ENCODE results near the gene THBD.
"Not testable (repeated sequence)": the region's sequence is repeated elsewhere in the genome, so short reads cannot be mapped to it uniquely, and the experiment has no call there.

The THBD gene

GRCh38 chr20:23027721-23028120 lies 21.8 kb downstream of the THBD start:
- Histone ChIP-seq H3K9ac (ENCODE audit: low read depth, low read length) (no peak overlapping the region), H3K9me3 (ENCODE audit: control insufficient read depth, insufficient read depth, low read length) (no peaks in the 10 kb centered on the region), H3K4me1 (ENCODE audit: insufficient read depth, low read length) (no peaks in the 10 kb centered on the region), H3K36me3 (ENCODE audit: insufficient read depth, low read length) (no peaks in the 10 kb centered on the region)

DNA sequence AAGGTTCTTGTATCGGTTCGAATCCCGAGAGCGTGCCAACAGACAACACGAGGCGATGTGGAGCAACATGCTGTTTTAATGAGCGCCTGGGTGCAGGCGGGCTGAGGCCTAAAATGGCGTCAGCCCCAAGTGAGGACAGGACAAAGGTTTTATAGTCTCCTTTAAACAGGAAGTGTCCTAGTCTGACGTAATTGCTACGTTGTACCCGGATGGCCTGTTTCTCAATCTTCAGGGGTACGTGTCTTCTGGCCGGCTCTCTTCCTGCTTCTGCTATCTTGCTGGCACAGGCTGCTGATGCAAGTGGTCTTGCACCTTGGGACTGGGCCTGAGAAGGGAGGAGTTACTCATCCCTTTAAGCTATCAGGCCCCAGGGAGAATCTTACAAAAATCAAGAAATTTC lies 24.0 kb downstream of the THBD start:
- not testable (repeated sequence) for H3K9me3 ChIP-seq (ENCODE audit: control insufficient read depth, insufficient read depth, low read length); H3K4me1 ChIP-seq (ENCODE audit: insufficient read depth, low read length); H3K36me3 ChIP-seq (ENCODE audit: insufficient read depth, low read length); H3K9ac ChIP-seq (ENCODE audit: low read depth, low read length)

DNA sequence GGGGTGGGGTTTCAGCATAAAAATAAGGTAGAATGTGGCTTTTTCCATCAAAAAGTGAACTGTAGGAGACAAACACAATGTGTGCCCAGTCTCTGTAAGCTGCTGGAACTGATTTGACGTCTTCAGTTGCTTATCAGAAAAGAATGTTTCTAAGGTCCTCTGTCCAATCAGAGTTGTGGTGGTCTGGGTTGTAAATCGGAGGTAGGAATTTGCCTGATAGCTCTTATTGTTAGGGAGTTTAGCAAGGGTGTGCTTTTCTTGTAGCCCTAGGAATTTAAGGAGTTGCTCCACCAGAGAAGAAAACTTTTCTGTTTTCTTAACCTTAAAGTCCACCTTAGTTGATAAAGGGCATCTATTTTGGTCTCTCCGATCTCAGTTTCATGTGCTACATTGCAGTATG lies 24.8 kb downstream of the THBD start:
- Histone ChIP-seq H3K9ac (ENCODE audit: low read depth, low read length) (no peak overlapping the region), H3K9me3 (ENCODE audit: control insufficient read depth, insufficient read depth, low read length) (no peaks in the 10 kb centered on the region), H3K4me1 (ENCODE audit: insufficient read depth, low read length) (no peaks in the 10 kb centered on the region), H3K36me3 (ENCODE audit: insufficient read depth, low read length) (no peaks in the 10 kb centered on the region)

DNA sequence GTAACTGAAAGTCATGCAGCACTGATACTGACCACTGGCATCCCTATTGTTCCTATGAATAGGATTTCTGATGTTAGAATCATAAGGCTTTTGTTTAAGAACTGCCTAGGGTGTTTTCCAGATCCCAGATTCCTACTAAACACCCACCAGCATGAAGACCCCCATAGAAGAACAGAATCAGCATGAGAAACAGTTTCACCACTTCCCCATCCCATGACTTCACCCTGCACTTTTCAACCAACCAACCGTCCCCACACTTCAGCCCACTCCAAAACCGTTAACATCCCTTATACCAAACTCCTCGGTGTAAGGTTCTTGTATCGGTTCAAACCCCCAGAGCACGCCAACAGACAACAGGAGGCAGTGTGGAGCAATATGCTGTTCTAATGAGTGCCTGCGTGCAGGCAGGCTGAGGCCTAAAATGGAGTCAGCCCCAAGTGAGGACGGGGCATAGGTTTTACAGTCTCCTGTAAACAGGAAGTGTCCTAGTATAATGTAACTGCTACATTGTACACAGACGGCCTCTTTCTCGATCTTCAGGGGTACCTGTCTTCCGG lies 25.8 kb downstream of the THBD start:
- H3K9me3 ChIP-seq (ENCODE audit: control insufficient read depth, insufficient read depth, low read length), result no peaks in the 10 kb centered on the region
- H3K4me1 ChIP-seq (ENCODE audit: insufficient read depth, low read length), result no peaks in the 10 kb centered on the region
- no peak overlapping the region for H3K9ac ChIP-seq (ENCODE audit: low read depth, low read length)
- no peaks in the 10 kb centered on the region for H3K36me3 ChIP-seq (ENCODE audit: insufficient read depth, low read length)

DNA sequence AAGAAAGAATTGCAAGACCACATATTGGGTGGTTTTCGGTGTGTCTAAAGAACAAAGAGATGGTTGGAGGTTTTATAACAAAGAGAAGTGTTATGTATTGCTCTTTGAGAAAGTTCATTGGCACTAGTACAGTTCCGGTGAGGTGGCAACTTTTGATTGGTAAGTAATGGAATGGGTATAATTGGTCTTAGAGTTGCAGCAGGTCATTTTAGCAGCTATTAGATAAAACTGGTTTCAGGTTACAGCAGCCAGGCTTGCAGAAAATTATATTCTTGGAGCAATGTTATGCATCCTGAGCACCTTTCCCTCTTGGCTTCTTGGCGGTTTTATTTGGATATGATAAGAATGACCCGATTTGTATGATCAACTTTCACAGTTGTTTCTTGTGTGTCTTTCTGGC lies 26.6 kb downstream of the THBD start:
- Histone ChIP-seq H3K4me1 (ENCODE audit: insufficient read depth, low read length) (no peaks in the 10 kb centered on the region), H3K9me3 (ENCODE audit: control insufficient read depth, insufficient read depth, low read length) (no peaks in the 10 kb centered on the region), H3K36me3 (ENCODE audit: insufficient read depth, low read length) (no peaks in the 10 kb centered on the region), H3K9ac (ENCODE audit: low read depth, low read length) (no peak overlapping the region)

DNA sequence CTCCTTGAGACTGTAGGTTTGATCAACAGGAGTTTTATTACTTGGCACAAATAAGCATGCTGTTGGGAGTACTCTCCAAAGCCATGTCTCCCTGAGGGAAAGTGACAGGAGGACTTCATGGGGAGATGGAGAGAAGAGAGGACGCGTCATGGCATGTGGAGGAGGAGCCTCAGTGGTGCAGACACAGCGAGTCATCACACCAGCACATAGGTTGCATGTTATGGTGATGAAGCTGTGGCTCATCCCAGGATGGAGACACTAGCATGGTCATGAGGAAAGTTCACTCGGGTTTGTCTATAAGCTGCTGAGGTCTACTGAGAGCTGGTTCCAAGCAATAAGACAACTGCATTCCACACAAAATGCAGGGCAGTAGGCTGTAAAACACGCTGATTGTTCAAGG lies 27.5 kb downstream of the THBD start:
- no peaks in the 10 kb centered on the region for H3K36me3 ChIP-seq (ENCODE audit: insufficient read depth, low read length)
- no peak overlapping the region for H3K9ac ChIP-seq (ENCODE audit: low read depth, low read length)
- H3K4me1 ChIP-seq (ENCODE audit: insufficient read depth, low read length), result no peaks in the 10 kb centered on the region
- H3K9me3 ChIP-seq (ENCODE audit: control insufficient read depth, insufficient read depth, low read length), result no peaks in the 10 kb centered on the region

DNA sequence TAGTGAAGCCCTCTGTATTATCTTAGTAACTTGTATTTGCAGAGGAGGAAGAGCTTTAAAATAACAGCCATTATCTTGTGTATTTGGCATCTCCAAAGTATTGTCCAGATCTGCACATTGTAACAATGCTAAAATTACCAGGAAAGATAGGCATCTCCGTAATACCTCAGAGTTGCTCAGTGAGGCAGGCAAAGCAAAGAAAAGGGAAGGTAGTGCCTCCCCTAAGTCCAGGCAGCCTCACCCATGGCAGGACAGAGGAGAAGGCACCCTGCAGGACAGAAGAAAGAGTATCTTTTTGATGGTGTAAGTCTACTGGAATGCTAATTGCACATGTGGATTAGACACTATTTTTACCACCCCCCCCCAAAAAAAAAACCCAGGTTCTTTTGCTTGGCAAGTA lies 27.9 kb downstream of the THBD start:
- no peak overlapping the region for H3K9ac ChIP-seq (ENCODE audit: low read depth, low read length)
- no peaks in the 10 kb centered on the region for H3K36me3 ChIP-seq (ENCODE audit: insufficient read depth, low read length)
- H3K4me1 ChIP-seq (ENCODE audit: insufficient read depth, low read length), result no peaks in the 10 kb centered on the region
- no peaks in the 10 kb centered on the region for H3K9me3 ChIP-seq (ENCODE audit: control insufficient read depth, insufficient read depth, low read length)

DNA sequence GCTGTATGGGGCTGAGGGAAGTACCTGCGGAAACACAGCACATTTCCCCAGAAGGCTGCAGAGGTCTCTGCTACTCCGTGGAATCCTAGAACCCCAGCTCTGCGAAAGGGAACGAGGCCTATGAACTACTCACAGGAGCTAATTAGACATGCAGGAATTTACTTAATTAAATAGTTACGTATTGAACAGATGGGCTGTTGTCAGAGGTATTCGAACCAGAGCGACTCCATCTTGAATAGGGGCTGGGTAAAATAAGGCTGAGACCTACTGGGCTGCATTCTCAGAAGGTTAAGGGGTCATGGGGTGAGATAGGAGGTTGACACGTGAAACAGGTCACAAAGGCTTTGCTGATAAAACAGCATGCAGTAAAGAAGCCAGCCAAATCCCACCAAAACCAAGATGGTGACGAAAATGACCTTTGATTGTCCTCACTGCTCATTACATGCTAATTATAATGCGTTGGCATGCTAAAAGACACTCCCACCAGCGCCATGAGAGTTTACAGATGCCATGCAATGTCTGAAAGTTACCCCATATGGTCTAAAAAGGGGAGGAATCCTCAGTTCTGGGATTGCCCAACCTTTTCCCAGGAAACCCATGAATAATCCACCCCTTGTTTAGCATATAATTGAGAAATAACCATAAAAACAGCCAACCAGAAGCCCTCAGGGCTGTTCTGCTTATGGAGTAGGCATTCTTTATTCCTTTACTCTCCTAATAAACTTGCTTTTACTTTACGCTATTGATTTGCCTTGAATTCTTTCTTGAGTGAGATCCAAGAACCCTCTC lies 29.0 kb downstream of the THBD start:
- no peaks in the 10 kb centered on the region for H3K9me3 ChIP-seq (ENCODE audit: control insufficient read depth, insufficient read depth, low read length)
- no peak overlapping the region for H3K9ac ChIP-seq (ENCODE audit: low read depth, low read length)
- no peaks in the 10 kb centered on the region for H3K36me3 ChIP-seq (ENCODE audit: insufficient read depth, low read length)
- H3K4me1 ChIP-seq (ENCODE audit: insufficient read depth, low read length), result no peaks in the 10 kb centered on the region

GRCh38 chr20:23019403-23019802 lies 30.1 kb downstream of the THBD start:
- Histone ChIP-seq H3K9ac (ENCODE audit: low read depth, low read length) (no peak overlapping the region), H3K36me3 (ENCODE audit: insufficient read depth, low read length) (no peaks in the 10 kb centered on the region), H3K4me1 (ENCODE audit: insufficient read depth, low read length) (no peaks in the 10 kb centered on the region), H3K9me3 (ENCODE audit: control insufficient read depth, insufficient read depth, low read length) (no peaks in the 10 kb centered on the region)

DNA sequence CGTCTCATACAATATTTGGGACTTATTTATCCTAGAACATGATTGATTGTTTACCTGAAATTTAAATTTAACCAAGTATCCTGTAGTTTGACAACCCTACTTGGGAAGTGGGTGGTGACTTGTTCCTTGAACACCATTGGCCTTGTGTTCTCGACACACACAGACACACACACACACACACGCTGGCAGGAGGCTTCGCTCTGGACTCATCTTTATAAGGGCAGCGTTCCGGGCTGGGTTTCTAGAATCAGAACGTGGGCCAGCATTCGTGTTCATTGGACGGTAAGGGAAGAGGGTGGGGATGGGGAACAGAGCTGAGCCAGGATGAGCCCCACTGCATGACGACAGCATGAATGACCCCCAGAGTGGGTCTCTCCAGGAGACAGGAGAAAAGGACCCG lies 30.5 kb downstream of the THBD start:
- Histone ChIP-seq H3K9me3 (ENCODE audit: control insufficient read depth, insufficient read depth, low read length) (no peaks in the 10 kb centered on the region), H3K4me1 (ENCODE audit: insufficient read depth, low read length) (no peaks in the 10 kb centered on the region), H3K36me3 (ENCODE audit: insufficient read depth, low read length) (no peaks in the 10 kb centered on the region), H3K9ac (ENCODE audit: low read depth, low read length) (no peak overlapping the region)

GRCh38 chr20:23018432-23018831 lies 31.0 kb downstream of the THBD start:
- no peaks in the 10 kb centered on the region for H3K4me1 ChIP-seq (ENCODE audit: insufficient read depth, low read length)
- H3K36me3 ChIP-seq (ENCODE audit: insufficient read depth, low read length), result no peaks in the 10 kb centered on the region
- H3K9me3 ChIP-seq (ENCODE audit: control insufficient read depth, insufficient read depth, low read length), result no peaks in the 10 kb centered on the region
- H3K9ac ChIP-seq (ENCODE audit: low read depth, low read length), result no peak overlapping the region

DNA sequence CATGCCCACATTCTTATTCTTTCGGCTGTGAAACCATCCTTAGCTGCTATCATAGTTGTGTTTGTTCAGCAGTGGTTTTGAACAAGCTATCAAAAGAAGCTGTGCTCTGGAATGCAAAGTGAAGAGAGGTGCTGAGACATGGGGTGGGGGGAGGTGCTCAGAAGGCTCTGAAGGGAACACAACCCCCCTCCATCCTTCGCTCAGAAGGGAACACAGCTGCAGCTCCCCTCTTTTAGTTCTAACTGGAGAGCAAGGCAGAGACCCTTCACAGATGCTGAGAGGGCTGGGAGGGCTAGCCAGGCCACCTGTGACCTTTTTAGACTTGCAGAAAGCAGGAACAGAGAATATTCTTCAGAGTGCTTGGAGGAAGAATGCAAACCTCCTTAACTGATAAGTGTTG lies 32.0 kb downstream of the THBD start:
- Histone ChIP-seq H3K36me3 (ENCODE audit: insufficient read depth, low read length) (no peaks in the 10 kb centered on the region), H3K9ac (ENCODE audit: low read depth, low read length) (no peak overlapping the region), H3K4me1 (ENCODE audit: insufficient read depth, low read length) (no peaks in the 10 kb centered on the region), H3K9me3 (ENCODE audit: control insufficient read depth, insufficient read depth, low read length) (no peaks in the 10 kb centered on the region)

- no peak overlapping the region for H3K9ac ChIP-seq (ENCODE audit: low read depth, low read length)
- H3K9me3 ChIP-seq (ENCODE audit: control insufficient read depth, insufficient read depth, low read length), result no peaks in the 10 kb centered on the region
- no peaks in the 10 kb centered on the region for H3K36me3 ChIP-seq (ENCODE audit: insufficient read depth, low read length)
- no peaks in the 10 kb centered on the region for H3K4me1 ChIP-seq (ENCODE audit: insufficient read depth, low read length)
Measured at GRCh38 chr20:23013429-23013828, 36.0 kb downstream of the THBD start.

- no peaks in the 10 kb centered on the region for H3K9me3 ChIP-seq (ENCODE audit: control insufficient read depth, insufficient read depth, low read length)
- H3K36me3 ChIP-seq (ENCODE audit: insufficient read depth, low read length), result no peaks in the 10 kb centered on the region
- H3K4me1 ChIP-seq (ENCODE audit: insufficient read depth, low read length), result peaks cover 5% of the 10 kb centered on the region; the same call in 1 of the 2 replicates
- H3K9ac ChIP-seq (ENCODE audit: low read depth, low read length), result no peak overlapping the region
Measured at GRCh38 chr20:23011008-23011721, 38.3 kb downstream of the THBD start.

GRCh38 chr20:23010096-23010495 lies 39.4 kb downstream of the THBD start:
- H3K36me3 ChIP-seq (ENCODE audit: insufficient read depth, low read length), result no peaks in the 10 kb centered on the region
- peaks cover 5% of the 10 kb centered on the region; the same call in 1 of the 2 replicates for H3K4me1 ChIP-seq (ENCODE audit: insufficient read depth, low read length)
- H3K9ac ChIP-seq (ENCODE audit: low read depth, low read length), result no peak overlapping the region
- no peaks in the 10 kb centered on the region for H3K9me3 ChIP-seq (ENCODE audit: control insufficient read depth, insufficient read depth, low read length)

All from ES-I3 (cell line).